GM18951 (cell line): ENCODE measurements around the gene RBM20.
"Not testable (repeated sequence)": the region's sequence is repeated elsewhere in the genome, so short reads cannot be mapped to it uniquely, and the experiment has no call there.

Experiments
- POLR2A ChIP-seq: IDR thresholded peaks from 4 replicates; pipeline ENCODE4 v1.6.1; 2011; ENCODE audit warnings: mild to moderate bottlenecking; ENCODE audit not compliant: insufficient read length, insufficient read depth; ENCODE audit errors: extremely low read depth
- in situ Hi-C: fragments of 300-500 bp; cut with MboI; formaldehyde crosslinking; loops from one replicate; pipeline ENCODE4 v1.12.0; 2022; ENCODE audit warnings: low sequenced_read_pairs, mixed read lengths, inconsistent platforms; ENCODE audit not compliant: unreplicated experiment

RBM20 gene

GRCh38 chr10:110701617-110701971 lies 57.5 kb downstream of the RBM20 start:
- in situ Hi-C loops = no loop called here
- no peak for TF ChIP-seq POLR2A

- in situ Hi-C loops = no loop called here
Measured at GRCh38 chr10:110704070-110704469, 59.9 kb downstream of the RBM20 start.

GRCh38 chr10:110704906-110705476 lies 60.9 kb downstream of the RBM20 start:
- in situ Hi-C loops = no loop called here
- TF ChIP-seq POLR2A = no peak

More at GRCh38 chr10:110704070-110704469, 59.9 kb downstream of the RBM20 start:
- no peak for TF ChIP-seq POLR2A

GRCh38 chr10:110705596-110705995 lies 61.5 kb downstream of the RBM20 start:
- in situ Hi-C loops = not testable (repeated sequence)

GRCh38 chr10:110706690-110707098 lies 62.6 kb downstream of the RBM20 start:
- in situ Hi-C loops = no loop called here
- TF ChIP-seq POLR2A = no peak

- in situ Hi-C loops = no loop called here
- TF ChIP-seq POLR2A = no peak
Measured at GRCh38 chr10:110708776-110709443, 64.8 kb downstream of the RBM20 start.

- no peak for TF ChIP-seq POLR2A
- in situ Hi-C loops = no loop called here
Measured at GRCh38 chr10:110709444-110709828, 65.3 kb downstream of the RBM20 start.

GRCh38 chr10:110709964-110710587 lies 65.9 kb downstream of the RBM20 start:
- in situ Hi-C loops = no loop called here
- TF ChIP-seq POLR2A = no peak

GRCh38 chr10:110710621-110711020 lies 66.5 kb downstream of the RBM20 start:
- no peak for TF ChIP-seq POLR2A
- in situ Hi-C loops = no loop called here

- no peak for TF ChIP-seq POLR2A
- in situ Hi-C loops = no loop called here
Measured at GRCh38 chr10:110711382-110711781, 67.2 kb downstream of the RBM20 start.

GRCh38 chr10:110714356-110714755 lies 70.2 kb downstream of the RBM20 start:
- in situ Hi-C loops = no loop called here
- no peak for TF ChIP-seq POLR2A

GRCh38 chr10:110717781-110718589 lies 73.8 kb downstream of the RBM20 start:
- no peak for TF ChIP-seq POLR2A
- in situ Hi-C loops = no loop called here

GRCh38 chr10:110721406-110722038 lies 77.4 kb downstream of the RBM20 start:
- no peak for TF ChIP-seq POLR2A
- in situ Hi-C loops = no loop called here
